Measurements from ENCODE around the gene CNGA3. TPM values are rescaled to one million over a fixed set of nuclear protein-coding genes. Genes with fewer than 3 reads are reported as not detected.

Gene CNGA3
- total RNA-seq, 2 donors from 2014 or later, result 1.1 TPM; not detected in 1

DNA sequence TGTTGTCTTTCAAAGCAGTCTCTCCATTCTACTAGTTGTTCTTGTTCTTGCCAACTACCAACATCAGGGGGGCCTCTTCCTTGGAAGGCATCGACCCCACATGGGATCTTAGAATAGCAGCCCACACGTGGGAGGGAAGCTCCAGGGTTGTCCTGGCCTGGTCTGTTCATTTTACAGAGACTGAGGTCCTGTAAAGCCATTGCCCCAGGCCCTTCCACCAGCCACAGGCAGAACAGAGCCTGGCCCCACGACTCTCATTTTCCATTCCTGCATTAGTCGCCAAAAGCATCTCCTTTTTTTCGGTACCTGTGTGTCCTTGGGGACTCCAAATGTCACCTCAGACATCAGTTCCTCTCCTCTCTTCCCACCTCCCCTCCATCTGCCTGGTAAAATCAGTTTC is 28.0 kb downstream of the CNGA3 start:
- WGBS, result 62% methylated on average over 5 of the region's 5 CpGs
- Histone ChIP-seq H3K9me3 (no peaks in the 10 kb centered on the region), H3K4me1 (replicated peaks) (no peaks in the 10 kb centered on the region), H3K27ac (no peak overlapping the region), H3K36me3 (no peaks in the 10 kb centered on the region), H3K4me3 (no peak overlapping the region), H3K27me3 (replicated peaks; ENCODE audit: insufficient read depth) (no peaks in the 10 kb centered on the region)
- DNase-seq (ENCODE audit: low spot score), result no peak
- intact Hi-C loops (cut with DNase I), result no loop called here
- TF ChIP-seq, protein P1, sequence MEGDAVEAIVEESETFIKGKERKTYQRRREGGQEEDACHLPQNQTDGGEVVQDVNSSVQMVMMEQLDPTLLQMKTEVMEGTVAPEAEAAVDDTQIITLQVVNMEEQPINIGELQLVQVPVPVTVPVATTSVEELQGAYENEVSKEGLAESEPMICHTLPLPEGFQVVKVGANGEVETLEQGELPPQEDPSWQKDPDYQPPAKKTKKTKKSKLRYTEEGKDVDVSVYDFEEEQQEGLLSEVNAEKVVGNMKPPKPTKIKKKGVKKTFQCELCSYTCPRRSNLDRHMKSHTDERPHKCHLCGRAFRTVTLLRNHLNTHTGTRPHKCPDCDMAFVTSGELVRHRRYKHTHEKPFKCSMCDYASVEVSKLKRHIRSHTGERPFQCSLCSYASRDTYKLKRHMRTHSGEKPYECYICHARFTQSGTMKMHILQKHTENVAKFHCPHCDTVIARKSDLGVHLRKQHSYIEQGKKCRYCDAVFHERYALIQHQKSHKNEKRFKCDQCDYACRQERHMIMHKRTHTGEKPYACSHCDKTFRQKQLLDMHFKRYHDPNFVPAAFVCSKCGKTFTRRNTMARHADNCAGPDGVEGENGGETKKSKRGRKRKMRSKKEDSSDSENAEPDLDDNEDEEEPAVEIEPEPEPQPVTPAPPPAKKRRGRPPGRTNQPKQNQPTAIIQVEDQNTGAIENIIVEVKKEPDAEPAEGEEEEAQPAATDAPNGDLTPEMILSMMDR (IDR thresholded peaks at IDR 0.05), result no peak
- TF ChIP-seq POLR2A (IDR thresholded peaks at IDR 0.05) (no peak), POLR2AphosphoS5 (IDR thresholded peaks at IDR 0.05) (no peak)

DNA sequence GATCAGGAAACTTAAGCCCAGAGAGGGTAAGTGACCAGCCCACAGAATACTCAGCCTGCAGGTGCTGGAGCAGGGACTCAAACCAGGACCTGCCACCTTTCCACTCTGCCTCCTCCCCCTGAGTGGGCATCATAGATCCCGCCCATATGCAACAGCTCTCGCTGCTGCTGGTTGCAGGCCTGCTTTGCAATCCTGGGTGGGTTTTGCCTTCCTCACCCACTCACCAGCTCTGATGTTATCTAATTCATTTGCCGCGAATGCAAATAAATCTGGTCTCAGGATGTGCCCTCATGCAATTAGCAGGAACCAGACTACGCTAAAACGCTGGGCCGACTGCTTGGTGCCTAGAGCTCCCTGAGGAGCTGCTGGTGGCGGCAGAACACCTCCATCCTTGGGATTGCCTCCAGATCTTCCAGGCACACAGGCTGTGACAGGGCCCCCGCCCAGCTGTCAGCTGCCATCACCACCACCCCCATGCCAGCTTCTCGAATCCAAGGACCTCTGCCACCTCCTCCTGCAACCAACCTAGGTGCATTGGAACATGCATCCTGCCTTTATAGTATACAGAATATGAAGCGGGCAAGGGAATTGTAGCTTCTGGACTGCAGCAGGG is 28.8 kb downstream of the CNGA3 start:
- Histone ChIP-seq H3K27ac (no peak overlapping the region), H3K36me3 (no peaks in the 10 kb centered on the region), H3K9me3 (no peaks in the 10 kb centered on the region), H3K27me3 (replicated peaks; ENCODE audit: insufficient read depth) (no peaks in the 10 kb centered on the region), H3K4me1 (replicated peaks) (no peaks in the 10 kb centered on the region), H3K4me3 (no peak overlapping the region)
- 69% methylated on average over 11 of the region's 11 CpGs for WGBS
- TF ChIP-seq, protein P1 (IDR thresholded peaks at IDR 0.05), result no peak
- TF ChIP-seq POLR2AphosphoS5 (IDR thresholded peaks at IDR 0.05), result no peak
- TF ChIP-seq POLR2A (IDR thresholded peaks at IDR 0.05), result no peak
- DNase-seq (ENCODE audit: low spot score), result no peak
- intact Hi-C loops (cut with DNase I), result no loop called here

DNA sequence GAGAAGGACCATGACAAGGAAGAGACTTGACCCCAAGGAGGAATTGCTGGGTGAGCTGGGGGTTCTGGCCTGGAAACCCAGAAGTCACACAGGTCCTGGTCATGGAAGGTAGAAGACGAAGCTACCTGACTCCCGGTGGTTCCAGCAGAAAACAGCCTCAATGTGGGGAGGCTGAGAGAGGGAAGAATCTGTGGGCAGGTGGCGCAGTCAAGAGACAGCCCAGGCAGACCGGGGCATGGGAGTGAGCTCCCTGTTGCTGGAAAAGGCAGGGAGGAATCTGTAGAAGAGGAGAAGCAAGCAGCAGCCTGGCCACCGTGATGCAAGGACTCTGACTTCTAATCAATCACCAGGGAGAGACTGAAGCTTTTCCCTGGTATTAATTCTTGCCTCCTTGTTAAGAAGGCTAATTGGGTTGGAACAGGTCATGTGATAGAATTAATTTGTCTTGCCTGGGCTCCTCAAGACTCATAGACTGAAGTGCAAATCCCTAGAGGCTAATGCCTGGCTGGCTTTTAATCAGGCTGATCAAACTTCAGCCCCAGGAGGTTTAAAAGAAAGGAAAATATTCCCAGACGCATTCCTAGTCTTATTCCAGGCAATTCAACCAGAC is 30.1 kb downstream of the CNGA3 start:
- no peaks in the 10 kb centered on the region for H3K36me3 ChIP-seq
- intact Hi-C loops (cut with DNase I), result no loop called here
- no peak for TF ChIP-seq POLR2AphosphoS5 (IDR thresholded peaks at IDR 0.05)
- TF ChIP-seq, protein P1 (IDR thresholded peaks at IDR 0.05), result no peak
- TF ChIP-seq POLR2A (IDR thresholded peaks at IDR 0.05), result no peak
- H3K27me3 ChIP-seq (replicated peaks; ENCODE audit: insufficient read depth), result no peaks in the 10 kb centered on the region
- no peak for DNase-seq (ENCODE audit: low spot score)
- no peaks in the 10 kb centered on the region for H3K4me1 ChIP-seq (replicated peaks)
- 88% methylated on average over 6 of the region's 6 CpGs for WGBS
- H3K9me3 ChIP-seq, result no peaks in the 10 kb centered on the region
- H3K4me3 ChIP-seq, result no peak overlapping the region
- H3K27ac ChIP-seq, result no peak overlapping the region

DNA sequence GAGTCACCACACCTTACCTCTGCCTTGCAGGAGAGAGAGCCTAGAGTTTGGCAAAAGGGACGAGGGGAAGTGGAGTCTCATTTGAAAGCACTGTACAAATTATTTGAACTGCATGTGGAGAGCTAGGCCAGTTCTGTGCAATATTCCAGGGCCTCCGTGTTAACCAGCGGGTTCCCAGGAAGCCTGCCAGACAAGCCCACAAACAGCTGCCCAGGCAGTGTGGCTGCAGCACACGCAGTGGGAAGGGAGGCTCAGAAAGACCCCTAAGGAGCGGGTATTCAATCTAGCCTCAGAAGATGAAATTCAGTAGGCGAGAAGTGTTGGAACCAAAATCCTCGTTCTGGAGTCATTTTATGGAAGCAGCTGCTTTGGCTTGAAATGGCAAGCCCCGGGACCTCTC is 30.7 kb downstream of the CNGA3 start:
- Histone ChIP-seq H3K27me3 (replicated peaks; ENCODE audit: insufficient read depth) (no peaks in the 10 kb centered on the region), H3K27ac (no peak overlapping the region), H3K4me1 (replicated peaks) (no peaks in the 10 kb centered on the region), H3K36me3 (no peaks in the 10 kb centered on the region), H3K9me3 (no peaks in the 10 kb centered on the region), H3K4me3 (no peak overlapping the region)
- intact Hi-C loops (cut with DNase I), result no loop called here
- TF ChIP-seq, protein P1 (IDR thresholded peaks at IDR 0.05), result no peak
- no peak for TF ChIP-seq POLR2A (IDR thresholded peaks at IDR 0.05)
- no peak for DNase-seq (ENCODE audit: low spot score)
- WGBS, result 66% methylated on average over 8 of the region's 8 CpGs

DNA sequence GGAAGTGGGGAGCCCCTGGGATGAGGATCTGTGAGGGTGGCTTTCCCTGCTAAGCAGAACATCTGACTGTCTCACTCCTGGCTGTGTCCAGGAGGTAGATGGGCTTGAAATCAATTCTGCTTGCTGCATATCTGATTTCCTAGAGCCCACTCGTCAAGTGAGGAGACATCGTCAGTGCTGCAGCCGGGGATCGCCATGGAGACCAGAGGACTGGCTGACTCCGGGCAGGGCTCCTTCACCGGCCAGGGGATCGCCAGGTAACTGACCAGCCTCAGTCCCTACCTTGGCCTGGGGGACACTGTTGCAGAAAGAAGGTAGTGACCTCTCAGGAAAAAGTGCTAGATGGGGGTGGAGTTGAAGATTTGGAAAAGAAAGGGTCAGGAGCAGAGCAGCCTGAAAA is 31.3 kb downstream of the CNGA3 start:
- intact Hi-C loops (cut with DNase I), result no loop called here
- 57% methylated on average over 6 of the region's 7 CpGs for WGBS
- Histone ChIP-seq H3K4me1 (replicated peaks) (no peaks in the 10 kb centered on the region), H3K36me3 (no peaks in the 10 kb centered on the region), H3K27me3 (replicated peaks; ENCODE audit: insufficient read depth) (no peaks in the 10 kb centered on the region), H3K27ac (no peak overlapping the region), H3K4me3 (no peak overlapping the region), H3K9me3 (no peaks in the 10 kb centered on the region)
- TF ChIP-seq POLR2A (IDR thresholded peaks at IDR 0.05) (no peak), POLR2AphosphoS5 (IDR thresholded peaks at IDR 0.05) (no peak)
- TF ChIP-seq, protein P1 (IDR thresholded peaks at IDR 0.05), result no peak
- no peak for DNase-seq (ENCODE audit: low spot score)

All from prostate gland (tissue), 2 donors.